ENCODE results near the gene ASF1B.

Gene ASF1B

DNA sequence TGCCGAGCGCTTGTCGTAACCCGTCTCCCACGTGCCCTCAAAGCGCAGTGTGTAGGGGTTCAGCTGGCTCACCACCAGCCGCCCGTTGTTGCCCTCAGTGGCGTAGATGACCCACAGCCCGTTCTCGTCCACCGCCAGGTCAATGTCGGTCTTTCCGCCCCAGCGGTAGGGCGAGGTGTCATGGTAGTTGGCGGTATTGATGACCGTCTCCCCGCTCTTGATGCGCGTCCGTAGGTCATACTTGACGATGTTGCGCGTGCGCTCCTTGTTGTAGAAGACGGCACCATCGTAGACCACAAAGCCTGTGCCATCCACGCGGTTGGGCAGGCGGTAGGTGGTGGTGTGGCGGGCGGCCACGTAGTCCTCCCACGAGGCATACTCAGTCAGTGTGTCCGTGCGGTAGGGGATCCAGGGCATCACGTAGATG, 26.5 kb upstream of the ASF1B start:
- Histone ChIP-seq H3K27ac (no peak overlapping the region), H3K9me3 (no peaks in the 10 kb centered on the region), H3K36me3 (peaks cover 0 to 33% (median 17%) of the 10 kb centered on the region in 3 donors), H3K27me3 (peaks cover 0 to 15% of the 10 kb centered on the region in 2 donors), H3K4me3 (no peak overlapping the region), H3K4me1 (no peaks in the 10 kb centered on the region)
- TF ChIP-seq, protein P1, sequence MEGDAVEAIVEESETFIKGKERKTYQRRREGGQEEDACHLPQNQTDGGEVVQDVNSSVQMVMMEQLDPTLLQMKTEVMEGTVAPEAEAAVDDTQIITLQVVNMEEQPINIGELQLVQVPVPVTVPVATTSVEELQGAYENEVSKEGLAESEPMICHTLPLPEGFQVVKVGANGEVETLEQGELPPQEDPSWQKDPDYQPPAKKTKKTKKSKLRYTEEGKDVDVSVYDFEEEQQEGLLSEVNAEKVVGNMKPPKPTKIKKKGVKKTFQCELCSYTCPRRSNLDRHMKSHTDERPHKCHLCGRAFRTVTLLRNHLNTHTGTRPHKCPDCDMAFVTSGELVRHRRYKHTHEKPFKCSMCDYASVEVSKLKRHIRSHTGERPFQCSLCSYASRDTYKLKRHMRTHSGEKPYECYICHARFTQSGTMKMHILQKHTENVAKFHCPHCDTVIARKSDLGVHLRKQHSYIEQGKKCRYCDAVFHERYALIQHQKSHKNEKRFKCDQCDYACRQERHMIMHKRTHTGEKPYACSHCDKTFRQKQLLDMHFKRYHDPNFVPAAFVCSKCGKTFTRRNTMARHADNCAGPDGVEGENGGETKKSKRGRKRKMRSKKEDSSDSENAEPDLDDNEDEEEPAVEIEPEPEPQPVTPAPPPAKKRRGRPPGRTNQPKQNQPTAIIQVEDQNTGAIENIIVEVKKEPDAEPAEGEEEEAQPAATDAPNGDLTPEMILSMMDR (IDR thresholded peaks at IDR 0.05) = no peak
- DNase-seq = no peak
- intact Hi-C loops (cut with DNase I; ENCODE audit: low total_unique reads) = no loop called here

DNA sequence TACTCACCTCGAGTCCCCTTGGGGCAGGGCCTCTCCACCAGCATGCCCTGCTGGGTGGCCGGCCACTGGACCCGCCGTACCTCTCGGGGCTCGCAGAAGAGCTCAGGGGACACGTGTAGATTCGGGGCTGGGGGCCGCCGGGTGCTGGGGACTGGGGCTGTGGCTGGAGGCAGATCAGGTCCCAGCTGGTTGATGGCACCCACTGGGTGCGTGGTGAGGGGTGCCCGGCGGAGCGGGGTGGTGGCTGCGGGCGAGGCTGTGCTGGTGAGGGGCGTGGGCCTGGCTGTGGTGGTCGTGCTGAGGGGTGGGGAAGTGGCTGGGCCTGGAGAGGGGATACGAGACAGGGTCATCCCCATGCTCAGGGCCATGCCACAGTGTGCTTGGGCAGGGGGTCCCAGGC, 24.9 kb upstream of the ASF1B start:
- no peak for DNase-seq
- Histone ChIP-seq H3K27me3 (peaks cover 0 to 15% of the 10 kb centered on the region in 2 donors), H3K27ac (no peak overlapping the region), H3K9me3 (no peaks in the 10 kb centered on the region), H3K36me3 (peaks cover 4 to 49% (median 31%) of the 10 kb centered on the region in 3 donors), H3K4me1 (no peaks in the 10 kb centered on the region), H3K4me3 (no peak overlapping the region)
- TF ChIP-seq, protein P1 (IDR thresholded peaks at IDR 0.05) = no peak
- intact Hi-C loops (cut with DNase I; ENCODE audit: low total_unique reads) = no loop called here

DNA sequence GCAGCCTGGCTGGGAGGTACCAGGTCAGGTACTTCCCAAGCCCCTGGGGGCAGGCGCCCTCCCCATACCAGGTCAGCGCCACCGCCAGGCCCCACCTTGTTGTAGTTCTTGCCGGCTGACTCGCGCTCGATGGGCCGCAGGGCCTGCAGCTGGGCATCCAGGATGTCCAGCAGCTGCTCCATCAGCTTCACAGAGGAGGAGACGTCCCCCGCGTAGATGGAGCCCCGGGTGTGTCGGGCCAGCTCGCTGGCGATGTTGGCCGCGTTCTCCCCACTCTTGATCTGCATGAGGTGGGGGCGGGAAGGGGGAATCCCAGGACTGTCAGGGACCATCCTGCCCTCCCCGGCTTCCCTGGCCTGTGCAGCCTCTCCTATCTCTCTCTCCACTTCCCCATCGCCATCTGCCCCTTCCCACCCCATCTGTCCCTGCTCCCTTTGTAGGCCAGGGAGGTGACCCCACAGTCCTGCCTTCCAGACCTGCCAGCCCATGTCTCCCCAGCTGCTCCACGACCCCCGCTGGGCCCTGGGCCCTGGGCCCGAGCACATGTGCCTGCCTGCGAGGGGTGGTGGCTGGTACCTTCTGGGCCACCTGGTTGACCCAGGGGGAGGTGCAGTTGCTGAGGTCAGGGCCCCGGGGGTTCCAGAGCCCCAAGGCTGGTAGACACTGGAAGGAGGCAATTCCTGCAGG, 23.8 kb upstream of the ASF1B start:
- peaks cover 0 to 15% of the 10 kb centered on the region in 2 donors for H3K27me3 ChIP-seq
- peaks cover 14 to 61% (median 41%) of the 10 kb centered on the region in 3 donors for H3K36me3 ChIP-seq
- TF ChIP-seq, protein P1 (IDR thresholded peaks at IDR 0.05) = no peak
- intact Hi-C loops (cut with DNase I; ENCODE audit: low total_unique reads) = no loop called here
- no peak for DNase-seq
- H3K4me1 ChIP-seq = no peaks in the 10 kb centered on the region
- H3K4me3 ChIP-seq = no peak overlapping the region
- H3K27ac ChIP-seq = no peak overlapping the region
- H3K9me3 ChIP-seq = no peaks in the 10 kb centered on the region

DNA sequence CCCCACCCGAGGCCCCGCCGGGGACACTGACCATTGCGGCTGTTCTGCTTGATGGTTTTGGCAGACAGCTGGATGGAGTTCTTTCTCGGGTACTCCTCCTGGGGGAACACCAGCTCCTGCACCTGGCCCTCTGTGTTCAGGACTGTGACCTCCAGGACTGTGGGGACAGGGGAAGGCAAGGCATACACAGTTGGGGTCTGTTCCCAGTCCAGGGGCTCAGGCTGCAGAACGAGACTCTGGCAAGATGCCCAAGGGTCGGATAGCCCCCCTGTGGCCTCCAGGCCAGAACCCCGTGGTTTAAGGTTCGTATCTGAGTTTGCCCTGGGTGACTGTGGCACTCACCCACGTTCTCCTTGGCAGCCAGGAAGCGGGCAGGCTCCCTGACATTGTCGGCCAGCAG, 22.7 kb upstream of the ASF1B start:
- TF ChIP-seq, protein P1 (IDR thresholded peaks at IDR 0.05) = no peak

DNA sequence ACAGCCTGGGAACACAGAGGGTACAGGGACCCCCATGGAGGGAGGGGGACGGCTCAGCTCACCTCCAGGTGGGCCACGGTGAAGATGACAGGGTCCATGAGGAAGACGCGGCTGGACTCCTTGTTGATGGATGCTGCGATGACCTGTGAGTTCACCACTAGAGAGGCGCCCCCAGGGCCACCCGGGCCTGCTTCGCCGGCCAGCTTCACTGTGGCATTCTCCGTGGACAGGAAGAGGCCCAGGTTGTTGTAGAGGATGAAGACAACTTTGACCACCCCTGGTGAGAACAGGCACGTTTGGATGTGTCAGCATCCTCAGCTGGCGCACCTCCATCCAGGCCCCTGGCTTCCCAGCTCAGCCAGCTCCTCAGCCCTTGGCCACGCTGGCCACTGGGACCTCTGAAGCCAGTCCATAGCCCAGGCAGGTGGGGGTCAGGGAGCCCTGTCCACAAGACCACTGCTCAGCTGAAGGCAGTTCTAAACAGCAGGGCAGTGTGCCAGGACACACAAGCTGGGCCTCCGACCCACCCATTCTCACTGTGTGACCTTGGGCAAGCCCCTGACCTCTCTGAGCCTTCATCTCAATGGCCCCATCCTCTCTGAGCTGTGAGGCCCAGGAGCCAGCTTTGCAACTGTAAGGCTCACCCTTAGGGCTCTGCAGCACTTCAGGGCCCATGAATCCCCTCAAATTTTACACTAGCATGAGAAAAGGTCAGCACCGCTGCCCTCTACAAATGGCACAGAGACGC, 22.1 kb upstream of the ASF1B start:
- intact Hi-C loops (cut with DNase I; ENCODE audit: low total_unique reads) = no loop called here
- Histone ChIP-seq H3K36me3 (peaks cover 15 to 74% (median 51%) of the 10 kb centered on the region in 3 donors), H3K4me1 (no peaks in the 10 kb centered on the region), H3K27me3 (no peaks in the 10 kb centered on the region), H3K9me3 (no peaks in the 10 kb centered on the region), H3K27ac (no peak overlapping the region), H3K4me3 (no peak overlapping the region)
- DNase-seq = no peak
- TF ChIP-seq, protein P1 (IDR thresholded peaks at IDR 0.05) = no peak

More for the DNA sequence above, 22.7 kb upstream of the ASF1B start:
- intact Hi-C loops (cut with DNase I; ENCODE audit: low total_unique reads) = no loop called here
- Histone ChIP-seq H3K9me3 (no peaks in the 10 kb centered on the region), H3K27me3 (peaks cover 0 to 6% of the 10 kb centered on the region in 2 donors), H3K4me3 (no peak overlapping the region), H3K4me1 (no peaks in the 10 kb centered on the region), H3K36me3 (peaks cover 15 to 70% (median 48%) of the 10 kb centered on the region in 3 donors), H3K27ac (no peak overlapping the region)
- DNase-seq = no peak

Data from tibial artery (tissue), 4 donors.